Measurements from ENCODE around the gene DNAJC1.

The DNAJC1 gene

GRCh38 chr10:22006379-22006884 is 2.9 kb upstream of the DNAJC1 start:
- H3K4me3 ChIP-seq (ENCODE audit: low read length): no peak overlapping the region
- H3F3A ChIP-seq (ENCODE audit: control insufficient read depth, insufficient read depth): no peaks in the 10 kb centered on the region
- no peaks in the 10 kb centered on the region for H3K79me2 ChIP-seq (ENCODE audit: control insufficient read depth, low read length)
- H3K27ac ChIP-seq (ENCODE audit: low read depth, low read length): no peak overlapping the region
- H3K9me2 ChIP-seq (replicated peaks; ENCODE audit: control insufficient read depth, low read length): no peaks in the 10 kb centered on the region
- H3K36me3 ChIP-seq (ENCODE audit: control insufficient read depth, low read length): no peaks in the 10 kb centered on the region
- H4K20me1 ChIP-seq (ENCODE audit: control insufficient read depth, insufficient read depth, low read depth, low read length): no peaks in the 10 kb centered on the region
- H3K27me3 ChIP-seq (ENCODE audit: control insufficient read depth, low read length): peaks cover 41% of the 10 kb centered on the region
- H3K4me2 ChIP-seq (ENCODE audit: low read length): no peak overlapping the region
- TF ChIP-seq CTCF (IDR thresholded peaks at IDR 0.05; ENCODE audit: low read depth, low read length, poor library complexity, severe bottlenecking) (no peak), EZH2phosphoT487 (IDR thresholded peaks at IDR 0.05; ENCODE audit: borderline replicate concordance, low read length) (no peak)
- H3K4me1 ChIP-seq (ENCODE audit: control insufficient read depth, low read length): peaks cover 27% of the 10 kb centered on the region
- no peaks in the 10 kb centered on the region for H3K9me3 ChIP-seq (ENCODE audit: control insufficient read depth, insufficient read depth, low read length)

GRCh38 chr10:22005763-22006162 is 2.2 kb upstream of the DNAJC1 start:
- Histone ChIP-seq H3K4me2 (ENCODE audit: low read length) (no peak overlapping the region), H3K27ac (ENCODE audit: low read depth, low read length) (no peak overlapping the region), H3K27me3 (ENCODE audit: control insufficient read depth, low read length) (peaks cover 41% of the 10 kb centered on the region)

DNA sequence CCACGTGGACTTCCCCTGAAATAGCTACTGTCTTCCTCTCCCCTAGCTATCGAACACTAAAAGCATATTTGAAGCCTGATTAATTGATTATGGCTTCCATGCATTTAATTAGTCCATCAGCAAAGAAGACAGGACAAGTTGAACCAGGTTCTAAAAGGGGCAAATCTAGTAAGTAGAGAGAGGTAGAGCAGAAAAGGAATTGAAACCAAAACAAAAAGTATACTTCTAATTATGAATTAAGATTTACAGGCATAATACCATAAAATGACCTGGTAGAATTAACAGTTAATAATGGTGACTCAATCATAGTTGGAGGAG is 393 bp upstream of the DNAJC1 start:
- Histone ChIP-seq H4K20me1 (ENCODE audit: control insufficient read depth, insufficient read depth, low read depth, low read length) (no peaks in the 10 kb centered on the region), H3F3A (ENCODE audit: control insufficient read depth, insufficient read depth) (no peaks in the 10 kb centered on the region), H3K4me2 (ENCODE audit: low read length) (peak overlapping the region; percentile 95), H3K27me3 (ENCODE audit: control insufficient read depth, low read length) (peaks cover 41% of the 10 kb centered on the region), H3K27ac (ENCODE audit: low read depth, low read length) (no peak overlapping the region), H3K9me2 (replicated peaks; ENCODE audit: control insufficient read depth, low read length) (no peaks in the 10 kb centered on the region), H3K79me2 (ENCODE audit: control insufficient read depth, low read length) (no peaks in the 10 kb centered on the region), H3K9me3 (ENCODE audit: control insufficient read depth, insufficient read depth, low read length) (no peaks in the 10 kb centered on the region), H3K4me3 (ENCODE audit: low read length) (peak overlapping the region; percentile 86), H3K36me3 (ENCODE audit: control insufficient read depth, low read length) (no peaks in the 10 kb centered on the region), H3K4me1 (ENCODE audit: control insufficient read depth, low read length) (peaks cover 27% of the 10 kb centered on the region)
- TF ChIP-seq CTCF (IDR thresholded peaks at IDR 0.05; ENCODE audit: low read depth, low read length, poor library complexity, severe bottlenecking): no peak

More at GRCh38 chr10:22005763-22006162, 2.2 kb upstream of the DNAJC1 start:
- Histone ChIP-seq H3K36me3 (ENCODE audit: control insufficient read depth, low read length) (no peaks in the 10 kb centered on the region), H3K4me3 (ENCODE audit: low read length) (no peak overlapping the region), H3K9me2 (replicated peaks; ENCODE audit: control insufficient read depth, low read length) (no peaks in the 10 kb centered on the region), H3K79me2 (ENCODE audit: control insufficient read depth, low read length) (no peaks in the 10 kb centered on the region), H3F3A (ENCODE audit: control insufficient read depth, insufficient read depth) (no peaks in the 10 kb centered on the region), H4K20me1 (ENCODE audit: control insufficient read depth, insufficient read depth, low read depth, low read length) (no peaks in the 10 kb centered on the region), H3K4me1 (ENCODE audit: control insufficient read depth, low read length) (peaks cover 27% of the 10 kb centered on the region), H3K9me3 (ENCODE audit: control insufficient read depth, insufficient read depth, low read length) (no peaks in the 10 kb centered on the region)
- TF ChIP-seq EZH2phosphoT487 (IDR thresholded peaks at IDR 0.05; ENCODE audit: borderline replicate concordance, low read length): no peak

DNA sequence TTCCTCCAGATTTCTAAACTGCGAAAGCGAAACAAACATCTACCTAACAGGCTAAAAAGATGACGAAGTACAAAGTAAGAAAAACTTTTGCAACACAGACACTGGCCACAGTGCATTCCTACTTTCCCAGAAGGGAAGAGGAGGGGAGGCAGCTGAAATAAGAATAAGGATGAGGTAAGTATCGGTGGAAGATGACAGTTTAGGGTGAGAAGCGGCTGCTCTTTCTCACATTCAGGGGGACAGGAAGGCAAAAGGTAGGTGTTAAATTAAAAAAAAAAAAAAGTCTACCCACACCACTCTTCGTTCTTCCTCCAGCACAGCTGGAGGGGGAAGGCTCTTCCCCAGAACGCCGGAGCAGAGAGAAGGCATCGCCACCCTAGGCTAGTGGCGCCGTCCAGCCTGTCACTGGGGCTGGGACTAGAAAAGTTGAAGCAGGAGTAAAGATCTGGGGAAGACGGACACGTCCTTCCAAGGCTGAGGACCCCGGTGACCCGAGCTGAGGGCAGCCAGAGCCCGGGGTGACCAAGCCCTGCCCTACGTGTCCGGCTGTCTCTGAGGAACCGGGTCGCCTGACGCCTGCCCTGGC is 846 bp downstream of the DNAJC1 start:
- no peaks in the 10 kb centered on the region for H3K9me3 ChIP-seq (ENCODE audit: control insufficient read depth, insufficient read depth, low read length)
- peaks cover 34% of the 10 kb centered on the region for H3K27me3 ChIP-seq (ENCODE audit: control insufficient read depth, low read length)
- no peaks in the 10 kb centered on the region for H3K36me3 ChIP-seq (ENCODE audit: control insufficient read depth, low read length)
- no peaks in the 10 kb centered on the region for H4K20me1 ChIP-seq (ENCODE audit: control insufficient read depth, insufficient read depth, low read depth, low read length)
- H3K4me3 ChIP-seq (ENCODE audit: low read length): peak overlapping the region; percentile 86
- TF ChIP-seq CTCF (IDR thresholded peaks at IDR 0.05; ENCODE audit: low read depth, low read length, poor library complexity, severe bottlenecking) (no peak), EZH2phosphoT487 (IDR thresholded peaks at IDR 0.05; ENCODE audit: borderline replicate concordance, low read length) (no peak)
- H3K79me2 ChIP-seq (ENCODE audit: control insufficient read depth, low read length): no peaks in the 10 kb centered on the region
- H3F3A ChIP-seq (ENCODE audit: control insufficient read depth, insufficient read depth): no peaks in the 10 kb centered on the region
- H3K4me1 ChIP-seq (ENCODE audit: control insufficient read depth, low read length): peaks cover 27% of the 10 kb centered on the region
- H3K27ac ChIP-seq (ENCODE audit: low read depth, low read length): no peak overlapping the region
- no peaks in the 10 kb centered on the region for H3K9me2 ChIP-seq (replicated peaks; ENCODE audit: control insufficient read depth, low read length)
- H3K4me2 ChIP-seq (ENCODE audit: low read length): peak overlapping the region; percentile 95
